CD4-positive, alpha-beta memory T cell (primary cell): Measurements from ENCODE around the gene SYNGR4. TPM values are rescaled to one million over a fixed set of nuclear protein-coding genes. Genes with fewer than 3 reads are reported as not detected.

ENCODE experiments used
- CTCF ChIA-PET: fragments of 350-600 bp; sonication (Branson Sonifier 250); formaldehyde crosslinking; loops from one replicate; lab custom pipeline; 2021; ENCODE audit warnings: inconsistent platforms; ENCODE audit not compliant: partially characterized antibody; lab: Charles Lee
- POLR2A ChIA-PET: fragments of 350-600 bp; sonication (Branson Sonifier 250); formaldehyde crosslinking; loops from one replicate; lab custom pipeline; 2021; ENCODE audit not compliant: partially characterized antibody; lab: Charles Lee
- DNase-seq, 5 donors: peaks; one replicate each; pipeline versions ENCODE4 v3.0.0 to v3.0.0-alpha.2; 2020 to 2022; ENCODE audit warnings: mixed read lengths in 1 of 5
- H3K27ac ChIP-seq: one replicate; pipeline ENCODE4 v1.7.0; 2013; ENCODE audit warnings: low read depth, low read length
- H3K27me3 ChIP-seq: 2 replicates; pipeline ENCODE4 v1.7.0; 2013; ENCODE audit warnings: mild to moderate bottlenecking, low read length, moderate library complexity; ENCODE audit not compliant: insufficient read depth
- H3K36me3 ChIP-seq: 2 replicates; pipeline ENCODE4 v1.7.0; 2013; ENCODE audit warnings: mild to moderate bottlenecking, low read length, moderate library complexity; ENCODE audit not compliant: insufficient read depth
- H3K4me1 ChIP-seq: 2 replicates; pipeline ENCODE4 v1.7.0; 2013; ENCODE audit warnings: mild to moderate bottlenecking, low read length, moderate library complexity; ENCODE audit not compliant: insufficient read depth
- H3K4me3 ChIP-seq, 2 donors: one replicate each; pipeline ENCODE4 v1.7.0; 2013; ENCODE audit warnings: low read length in 2 of 2, mild to moderate bottlenecking in 1 of 2
- H3K9me3 ChIP-seq, 2 donors: one replicate each; pipeline ENCODE4 v1.7.0; 2013; ENCODE audit warnings: low read length in 2 of 2, control low read depth in 1 of 2; ENCODE audit not compliant: control insufficient read depth in 1 of 2
- H3K27ac Mint-ChIP-seq, 7 donors: one replicate each; pipeline ENCODE4 v1.8.0; 2020 to 2021; ENCODE audit warnings: mixed read lengths in 7 of 7, mild to moderate bottlenecking in 6 of 7, inconsistent platforms in 3 of 7, moderate library complexity in 3 of 7
- H3K27me3 Mint-ChIP-seq, 2 donors: one replicate each; pipeline ENCODE4 v1.8.0; 2020 to 2021; ENCODE audit warnings: mixed read lengths in 2 of 2
- H3K36me3 Mint-ChIP-seq, 2 donors: one replicate each; pipeline ENCODE4 v1.8.0; 2020 to 2021; ENCODE audit warnings: mixed read lengths in 2 of 2, inconsistent platforms in 1 of 2, mild to moderate bottlenecking in 1 of 2
- H3K4me1 Mint-ChIP-seq, 4 donors: one replicate each; pipeline ENCODE4 v1.8.0; 2020 to 2021; ENCODE audit warnings: mixed read lengths in 4 of 4, mild to moderate bottlenecking in 1 of 4
- H3K4me3 Mint-ChIP-seq, 8 donors: one replicate each; pipeline ENCODE4 v1.8.0; 2020 to 2021; ENCODE audit warnings: mixed read lengths in 8 of 8, mild to moderate bottlenecking in 7 of 8, moderate library complexity in 6 of 8, inconsistent platforms in 3 of 8
- H3K9me3 Mint-ChIP-seq, 8 donors: one replicate each; pipeline ENCODE4 v1.8.0; 2020 to 2021; ENCODE audit warnings: mixed read lengths in 8 of 8, mild to moderate bottlenecking in 5 of 8, inconsistent platforms in 3 of 8, moderate library complexity in 1 of 8
- intact Hi-C: fragments of 100-400 bp; cut with micrococcal nuclease; formaldehyde crosslinking; loops from one replicate; pipeline ENCODE4 v1.15.1; 2023
- polyA plus RNA-seq, 2 donors: library from polyadenylated mRNA; unstranded; fragments of 300-500 nt; fragmentation: Illumina TruSeq; gene quantifications; one replicate each; pipeline ENCODE4 v1.2.3, GENCODE V29; 2021
- total RNA-seq, 2 experiments: library from RNA; stranded (reverse); gene quantifications; one replicate each; pipeline ENCODE4 v1.2.3, GENCODE V29; 2021

Gene SYNGR4
- total and polyA plus RNA-seq, 4 experiments from 2014 or later: not detected

DNA sequence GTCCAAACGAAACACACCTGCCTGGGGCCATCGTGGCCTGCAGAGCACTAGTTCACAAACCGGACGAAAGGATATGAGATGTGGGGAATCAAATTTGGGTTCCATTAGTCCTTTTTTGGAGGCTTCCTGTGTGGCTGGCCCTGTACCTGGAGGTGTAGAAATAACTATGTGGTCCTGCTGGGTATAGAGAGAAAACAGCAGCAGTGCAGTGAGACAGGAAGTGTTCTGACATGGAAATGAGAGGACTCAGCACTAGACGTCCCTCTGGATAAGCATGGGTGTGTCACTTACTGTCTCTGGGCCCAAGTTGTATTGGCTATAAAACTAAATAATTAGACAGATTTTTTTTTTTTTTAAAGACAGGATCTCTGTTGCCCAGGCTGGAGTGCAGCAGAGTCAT lies 14.9 kb downstream of the SYNGR4 start:
- ChIA-PET POLR2A (no interaction called here), CTCF (interaction anchor here (1.5 kb wide), 1 partner anchor 12 kb away, joined by 5 read pairs; no protein-coding TSS in a partner anchor)

DNA sequence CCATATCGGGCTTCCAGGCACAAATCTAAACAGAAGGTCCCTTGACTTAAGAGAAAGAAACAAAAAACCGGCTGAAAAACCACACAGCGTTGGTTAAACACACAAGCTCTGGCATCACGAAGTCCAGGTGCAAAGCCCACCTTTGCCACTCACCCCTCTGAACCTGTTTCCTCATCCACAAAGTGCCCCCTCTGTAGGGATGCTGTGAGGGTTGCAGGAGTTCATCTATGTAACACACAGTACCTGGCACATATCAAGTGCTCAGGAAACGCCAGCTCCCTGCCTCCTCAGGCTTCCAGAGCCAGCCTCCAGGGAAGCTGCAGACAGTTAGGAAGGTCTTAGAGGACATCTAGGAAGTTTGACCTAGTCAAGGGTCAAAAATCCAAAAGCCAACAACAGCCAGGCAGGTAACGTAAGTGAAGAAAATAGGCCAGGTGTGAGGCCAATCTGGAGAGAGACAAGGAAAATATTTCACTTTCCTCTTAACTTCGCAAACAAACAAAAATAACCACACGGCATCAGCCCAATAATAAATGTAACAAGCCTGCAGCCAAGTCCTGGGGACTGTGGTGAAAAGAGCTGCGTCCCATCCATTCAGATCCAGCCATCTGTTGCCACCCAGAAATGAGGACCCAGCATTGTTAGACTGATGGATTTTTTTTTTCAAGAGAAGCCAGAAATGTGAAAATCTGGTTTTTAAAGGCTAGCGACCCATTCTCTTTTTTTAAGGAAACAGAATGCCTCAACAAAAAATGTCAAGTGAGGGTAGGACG lies 17.2 kb downstream of the SYNGR4 start:
- DNase-seq: no peak
- Histone ChIP-seq H3K27ac (no peak overlapping the region), H3K36me3 (peaks cover 22% of the 10 kb centered on the region), H3K4me3 (no peak overlapping the region), H3K27me3 (no peaks in the 10 kb centered on the region), H3K4me1 (no peaks in the 10 kb centered on the region), H3K9me3 (no peaks in the 10 kb centered on the region)
- Mint-ChIP-seq H3K27ac (peak overlapping the region in 3 of 7 donors; percentile 16 to 78 (median 66)), H3K9me3 (no peaks in the 10 kb centered on the region), H3K36me3 (peaks cover 24 to 42% of the 10 kb centered on the region in 2 donors), H3K4me3 (no peak overlapping the region), H3K27me3 (no peaks in the 10 kb centered on the region), H3K4me1 (peaks cover 0 to 1% (median 0%) of the 10 kb centered on the region in 4 donors)
- intact Hi-C loops: no loop called here
- POLR2A ChIA-PET: interaction anchor here (0.7 kb wide), 1 partner anchor 18 kb away, joined by 3 read pairs; the partner anchor contains the start of genes SYNGR4 and TMEM143
- CTCF ChIA-PET: interaction anchor here (2.4 kb wide), 1 partner anchor 10 kb away, joined by 10 read pairs; the partner anchor contains the start of gene KDELR1

More for the DNA sequence above, 14.9 kb downstream of the SYNGR4 start:
- H3K9me3 ChIP-seq: no peaks in the 10 kb centered on the region
- Mint-ChIP-seq H3K27me3 (no peaks in the 10 kb centered on the region), H3K4me3 (no peak overlapping the region), H3K27ac (no peak overlapping the region), H3K4me1 (peaks cover 0 to 1% (median 0%) of the 10 kb centered on the region in 4 donors), H3K9me3 (no peaks in the 10 kb centered on the region), H3K36me3 (peaks cover 17 to 22% of the 10 kb centered on the region in 2 donors)
- peaks cover 5% of the 10 kb centered on the region for H3K36me3 ChIP-seq
- no peaks in the 10 kb centered on the region for H3K4me1 ChIP-seq
- H3K4me3 ChIP-seq: no peak overlapping the region
- H3K27ac ChIP-seq: no peak overlapping the region
- no peak for DNase-seq
- H3K27me3 ChIP-seq: no peaks in the 10 kb centered on the region
- intact Hi-C loops: no loop called here

DNA sequence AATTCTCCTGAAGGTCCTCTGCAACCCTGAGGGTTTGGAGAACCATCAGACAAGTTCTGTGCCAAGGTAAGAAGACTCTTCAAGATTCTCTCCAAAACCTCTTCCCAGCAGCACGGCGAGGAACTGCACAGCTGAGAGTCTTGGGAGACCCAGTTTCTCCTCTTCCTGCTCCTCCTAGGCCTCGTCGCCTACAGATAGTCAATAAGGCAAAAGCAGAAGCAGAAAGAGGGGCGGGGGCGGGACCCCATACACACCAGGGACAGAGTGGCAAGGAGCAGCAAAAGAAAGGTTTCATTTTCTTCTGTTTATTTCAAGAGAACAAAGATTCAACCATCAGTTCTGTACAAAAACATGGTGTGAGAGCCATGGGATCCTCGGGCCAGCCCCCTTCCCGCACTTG lies 18.1 kb downstream of the SYNGR4 start:
- CTCF ChIA-PET: interaction anchor here (0.6 to 2.4 kb wide), 2 partner anchors 9 to 90 kb away, joined by 3 to 10 read pairs; partner anchors contain the start of gene KDELR1

DNA sequence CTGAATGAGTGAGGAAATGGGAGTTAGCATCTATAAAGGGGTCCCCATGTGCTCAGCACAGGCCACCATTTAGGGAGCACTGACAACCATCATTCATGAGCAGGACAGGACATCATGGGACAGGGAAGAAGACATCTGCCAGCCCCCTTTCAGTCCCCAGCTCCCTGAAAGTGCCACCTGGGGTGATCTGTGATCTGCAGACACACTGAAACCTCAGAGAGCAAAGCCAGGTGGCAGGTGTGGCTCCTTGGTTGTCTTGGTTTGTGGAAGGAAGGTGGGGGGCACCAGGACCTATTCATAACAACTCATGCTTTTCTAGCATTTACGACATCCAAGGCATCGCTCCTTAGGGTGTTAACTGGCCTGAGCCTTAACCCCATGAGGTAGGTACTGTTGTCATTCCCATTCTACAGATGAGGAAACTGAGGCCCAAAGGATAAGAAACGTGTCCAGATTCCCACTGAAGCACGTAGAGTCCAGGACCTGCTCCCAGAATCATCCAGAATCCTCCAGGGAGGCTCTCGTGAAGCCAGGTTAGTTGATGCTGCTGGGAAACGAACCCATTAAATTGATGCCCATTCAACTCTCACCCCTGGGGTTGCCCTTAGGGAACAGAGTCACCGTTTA lies 21.4 kb downstream of the SYNGR4 start:
- POLR2A ChIA-PET: no interaction called here
- H3K4me3 ChIP-seq: no peak overlapping the region
- Mint-ChIP-seq H3K9me3 (no peaks in the 10 kb centered on the region), H3K4me3 (no peak overlapping the region), H3K4me1 (peaks cover 5 to 16% (median 6%) of the 10 kb centered on the region in 4 donors), H3K36me3 (peaks cover 24 to 57% of the 10 kb centered on the region in 2 donors), H3K27ac (peak overlapping the region in 1 of 7 donors; percentile 43), H3K27me3 (no peaks in the 10 kb centered on the region)
- no peaks in the 10 kb centered on the region for H3K9me3 ChIP-seq
- H3K36me3 ChIP-seq: peaks cover 36% of the 10 kb centered on the region
- peaks cover 7% of the 10 kb centered on the region for H3K4me1 ChIP-seq
- intact Hi-C loops: no loop called here
- H3K27me3 ChIP-seq: no peaks in the 10 kb centered on the region
- no peak for DNase-seq
- CTCF ChIA-PET: no interaction called here
- H3K27ac ChIP-seq: no peak overlapping the region

More for the DNA sequence above, 18.1 kb downstream of the SYNGR4 start:
- Histone ChIP-seq H3K27ac (no peak overlapping the region), H3K36me3 (peaks cover 27% of the 10 kb centered on the region), H3K27me3 (no peaks in the 10 kb centered on the region), H3K4me3 (no peak overlapping the region), H3K9me3 (no peaks in the 10 kb centered on the region), H3K4me1 (no peaks in the 10 kb centered on the region)
- peaks cover 24 to 45% of the 10 kb centered on the region in 2 donors for H3K36me3 Mint-ChIP-seq
- intact Hi-C loops: no loop called here
- H3K4me1 Mint-ChIP-seq: peaks cover 0 to 1% (median 0%) of the 10 kb centered on the region in 4 donors
- no peak overlapping the region for H3K4me3 Mint-ChIP-seq
- POLR2A ChIA-PET: no interaction called here
- H3K9me3 Mint-ChIP-seq: no peaks in the 10 kb centered on the region
- peak overlapping the region in 1 of 7 donors; percentile 52 for H3K27ac Mint-ChIP-seq
- no peaks in the 10 kb centered on the region for H3K27me3 Mint-ChIP-seq
- DNase-seq: no peak

DNA sequence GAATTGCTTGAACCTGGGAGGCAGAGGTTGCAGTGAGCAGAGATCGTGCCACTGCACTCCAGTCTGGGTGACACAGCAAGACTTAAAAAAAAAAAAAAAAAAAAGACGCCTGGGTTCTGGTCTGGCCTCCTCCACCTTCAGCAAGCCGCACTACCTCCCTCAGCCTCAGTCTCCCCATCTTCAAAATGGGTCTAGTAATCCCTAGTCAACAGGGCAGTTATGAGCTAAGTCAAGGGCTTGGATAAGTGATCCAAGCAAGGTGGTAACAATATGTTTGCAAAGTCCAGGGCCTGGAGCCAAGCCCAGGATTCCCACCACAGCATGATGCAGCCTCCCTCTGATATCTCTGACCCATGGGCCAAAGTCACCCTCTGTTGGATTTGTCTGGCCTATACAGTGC lies 22.8 kb downstream of the SYNGR4 start:
- Mint-ChIP-seq H3K4me3 (no peak overlapping the region), H3K36me3 (peaks cover 19 to 56% of the 10 kb centered on the region in 2 donors), H3K4me1 (peaks cover 5 to 22% (median 12%) of the 10 kb centered on the region in 4 donors), H3K9me3 (no peaks in the 10 kb centered on the region), H3K27ac (peak overlapping the region in 1 of 7 donors; percentile 31), H3K27me3 (peaks cover 0 to 3% of the 10 kb centered on the region in 2 donors)
- ChIA-PET CTCF (interaction anchor here (0.7 kb wide), 2 partner anchors 168 to 279 kb away, joined by 5 to 6 read pairs; no protein-coding TSS in a partner anchor), POLR2A (interaction anchor here (0.6 kb wide), 1 partner anchor 11 kb away, joined by 4 read pairs; no protein-coding TSS in a partner anchor)
- no peak overlapping the region for H3K4me3 ChIP-seq
- H3K27ac ChIP-seq: no peak overlapping the region
- intact Hi-C loops: no loop called here
- H3K27me3 ChIP-seq: no peaks in the 10 kb centered on the region
- H3K36me3 ChIP-seq: peaks cover 36% of the 10 kb centered on the region
- no peak for DNase-seq
- H3K4me1 ChIP-seq: peaks cover 13% of the 10 kb centered on the region
- no peaks in the 10 kb centered on the region for H3K9me3 ChIP-seq

DNA sequence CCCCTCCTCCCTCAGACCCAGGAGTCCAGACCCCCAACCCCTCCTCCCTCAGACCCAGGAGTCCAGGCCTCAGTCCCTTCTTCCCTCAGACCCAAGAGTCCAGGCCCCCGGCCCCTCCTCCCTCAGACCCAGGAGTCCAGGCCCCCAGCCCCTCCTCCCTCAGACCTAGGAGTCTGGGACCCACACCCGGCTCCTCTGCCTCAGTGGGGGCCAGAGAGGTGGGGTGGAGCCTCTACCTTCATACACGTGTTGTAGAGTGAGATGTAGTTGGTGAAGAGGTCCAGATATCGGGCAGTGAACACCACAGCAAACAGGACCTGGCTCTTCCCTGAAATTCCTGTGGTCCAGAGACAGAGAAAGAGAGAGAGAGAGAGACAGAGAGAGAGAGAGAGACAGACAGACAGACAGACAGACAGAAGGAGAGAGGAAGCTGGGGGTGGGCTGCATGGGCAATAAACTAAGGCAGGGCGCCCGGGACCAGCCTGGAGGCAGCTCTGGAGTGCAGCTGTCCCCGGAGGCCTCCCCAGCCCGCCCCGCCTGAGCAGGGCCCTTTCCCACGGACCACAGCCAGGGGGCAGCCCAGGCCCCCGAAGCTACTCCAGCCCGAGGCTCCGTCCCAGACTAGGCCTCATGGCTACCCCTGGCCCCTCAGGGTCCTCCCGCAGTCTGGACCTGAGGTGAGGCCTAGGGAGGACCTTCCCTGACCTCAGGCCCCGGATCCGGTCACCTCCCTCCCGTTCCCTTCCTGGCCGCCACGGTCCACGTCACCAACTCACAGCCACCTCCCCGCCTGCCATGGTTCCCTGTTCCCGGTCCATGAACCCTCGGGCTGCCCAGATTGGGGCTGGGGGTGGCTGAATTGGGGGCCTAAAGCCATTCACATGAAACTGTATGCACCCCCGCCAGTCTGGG lies 26.3 kb downstream of the SYNGR4 start:
- Histone ChIP-seq H3K27ac (peak overlapping the region; percentile 93), H3K4me3 (peak overlapping the region; percentile 63 to 89), H3K36me3 (peaks cover 22% of the 10 kb centered on the region), H3K9me3 (no peaks in the 10 kb centered on the region), H3K27me3 (peaks cover 10% of the 10 kb centered on the region), H3K4me1 (peaks cover 34% of the 10 kb centered on the region)
- H3K4me3 Mint-ChIP-seq: peak overlapping the region; percentile 91 to 95 (median 94)
- intact Hi-C loops: loop anchor here (1.0 to 2.0 kb wide), 4 partner anchors 26 to 78 kb away; partner anchors contain the start of genes CYTH2, GRWD1 and SYNGR4
- peaks cover 3 to 12% of the 10 kb centered on the region in 2 donors for H3K27me3 Mint-ChIP-seq
- peak overlapping the region; percentile 89 to 98 (median 95) for H3K27ac Mint-ChIP-seq
- H3K9me3 Mint-ChIP-seq: no peaks in the 10 kb centered on the region
- peak; percentile 54 to 67 (median 60) for DNase-seq
- ChIA-PET CTCF (interaction anchor here (0.6 to 2.1 kb wide), 23 partner anchors 9 to 192 kb away, joined by 3 to 28 read pairs (median 5); partner anchors contain the start of genes SYNGR4 and TMEM143), POLR2A (interaction anchor here (0.7 to 2.4 kb wide), 14 partner anchors 14 to 229 kb away, joined by 3 to 46 read pairs (median 4); partner anchors contain the start of genes RPL18, SPHK2, SYNGR4 and TMEM143)
- H3K4me1 Mint-ChIP-seq: peaks cover 14 to 44% (median 28%) of the 10 kb centered on the region in 4 donors
- H3K36me3 Mint-ChIP-seq: peaks cover 0 to 28% of the 10 kb centered on the region in 2 donors
